ENCODE measurements around the gene KRT85.
"Not testable (repeated sequence)": the region's sequence is repeated elsewhere in the genome, so short reads cannot be mapped to it uniquely, and the experiment has no call there.

KRT85 gene

DNA sequence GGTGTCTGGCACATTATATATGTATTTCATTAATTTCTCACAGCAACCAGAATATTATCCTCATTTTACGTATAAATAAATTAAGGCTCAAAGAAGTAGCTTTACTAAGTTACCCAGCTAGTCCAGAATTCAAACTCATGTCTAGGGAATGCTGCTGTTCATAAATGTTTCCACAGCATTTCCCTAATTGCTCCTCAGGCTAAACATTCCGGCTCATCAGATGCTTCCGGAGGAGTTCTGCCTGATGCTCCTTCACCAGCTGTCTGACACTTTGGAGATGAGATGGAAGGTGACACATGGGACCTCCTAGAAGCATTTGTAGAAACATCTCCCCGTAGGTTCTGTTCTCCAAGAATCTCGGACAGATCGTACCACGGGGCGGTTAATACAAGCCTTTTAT lies 12.1 kb downstream of the KRT85 start:
- peak in 2 of 42 donors; percentile 4 to 7 for DNase-seq
- intact Hi-C loops (cut with DNase I), result no loop called here

DNA sequence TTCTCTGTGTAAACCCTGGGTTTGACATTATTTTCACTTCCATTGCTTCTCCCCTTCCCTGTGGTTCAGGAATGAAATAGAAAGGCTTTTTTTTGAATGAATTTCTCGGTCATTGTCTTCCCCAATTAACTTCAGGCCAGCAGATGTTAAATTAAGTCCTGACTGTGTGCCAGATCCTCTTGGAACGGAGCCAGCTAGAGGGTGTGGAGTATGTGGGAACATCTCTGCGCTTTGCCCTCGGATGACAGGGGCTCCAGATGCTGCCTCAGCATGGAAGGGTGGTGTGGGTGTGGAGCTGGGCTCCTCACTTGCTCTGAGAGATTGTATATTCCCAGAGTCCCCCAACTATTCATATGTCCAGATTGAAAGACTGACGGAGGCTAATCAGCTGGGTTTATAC lies 13.1 kb downstream of the KRT85 start:
- DNase-seq, result peak in 3 of 42 donors; percentile 23 to 30 (median 28)
- intact Hi-C loops (cut with DNase I), result no loop called here

DNA sequence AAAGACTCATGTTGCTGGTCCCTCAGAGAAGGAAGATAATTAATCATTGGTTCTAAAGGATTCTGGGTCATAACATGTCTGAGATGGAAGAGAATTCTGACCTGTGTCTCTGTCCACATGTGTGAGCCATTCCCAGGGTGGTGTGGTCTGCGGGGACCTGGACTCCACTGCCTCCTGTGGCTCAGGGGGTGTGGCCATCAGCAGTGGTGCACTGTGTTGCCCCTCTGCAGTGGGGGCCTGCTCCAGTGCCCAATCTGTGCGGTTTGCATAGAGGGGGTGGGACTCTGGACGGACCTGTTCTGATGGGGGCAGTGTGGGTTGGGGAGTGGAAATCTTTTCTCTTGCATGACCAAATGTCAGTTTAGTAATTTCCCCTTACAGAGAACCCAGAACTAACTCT lies 13.5 kb downstream of the KRT85 start:
- peak in 3 of 42 donors; percentile 1 to 27 (median 9) for DNase-seq
- intact Hi-C loops (cut with DNase I), result no loop called here

- intact Hi-C loops (cut with DNase I), result no loop called here
- peak in 2 of 42 donors; percentile 2 to 11 for DNase-seq
Measured at GRCh38 chr12:52352951-52353350, 14.3 kb downstream of the KRT85 start.

- DNase-seq, result peak; percentile 12 to 77 (median 52)
- intact Hi-C loops (cut with DNase I), result no loop called here
Measured at GRCh38 chr12:52351196-52352059, 15.9 kb downstream of the KRT85 start.

GRCh38 chr12:52350786-52351185 lies 16.5 kb downstream of the KRT85 start:
- peak in 3 of 42 donors; percentile 13 to 24 (median 20) for DNase-seq
- intact Hi-C loops (cut with DNase I), result no loop called here

- intact Hi-C loops (cut with DNase I), result no loop called here
- DNase-seq, result peak in 3 of 42 donors; percentile 4 to 34 (median 32)
Measured at GRCh38 chr12:52350021-52350620, 17.2 kb downstream of the KRT85 start.

GRCh38 chr12:52349196-52349595 lies 18.1 kb downstream of the KRT85 start:
- intact Hi-C loops (cut with DNase I), result no loop called here
- DNase-seq, result peak in 1 of 42 donors; percentile 1

GRCh38 chr12:52347551-52348510 lies 19.4 kb downstream of the KRT85 start:
- DNase-seq, result peak in 1 of 42 donors; percentile 19
- intact Hi-C loops (cut with DNase I), result no loop called here

- DNase-seq, result no peak
- intact Hi-C loops (cut with DNase I), result no loop called here
Measured at GRCh38 chr12:52347016-52347415, 20.3 kb downstream of the KRT85 start.

DNA sequence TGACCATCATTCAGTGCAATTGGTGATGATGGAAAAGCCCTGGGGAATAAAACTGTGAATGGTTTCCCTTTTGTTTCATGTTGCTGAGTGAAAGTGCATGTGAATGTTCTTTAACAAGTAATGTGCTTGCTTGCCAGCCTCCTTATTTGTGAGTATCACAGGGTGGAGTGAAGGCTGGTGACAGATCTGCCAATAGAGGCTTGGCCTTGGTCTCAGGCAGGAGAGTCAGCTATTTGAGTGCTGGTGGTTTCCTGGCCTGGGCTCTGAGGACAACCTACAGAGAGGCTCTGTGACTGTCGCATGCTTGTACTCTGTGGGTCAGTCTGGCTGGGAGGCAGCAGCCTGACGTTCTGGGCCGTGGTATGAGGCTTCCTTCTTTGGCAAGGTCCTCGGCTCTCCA lies 20.7 kb downstream of the KRT85 start:
- intact Hi-C loops (cut with DNase I), result no loop called here
- peak in 17 of 42 donors; percentile 9 to 59 (median 28) for DNase-seq

DNA sequence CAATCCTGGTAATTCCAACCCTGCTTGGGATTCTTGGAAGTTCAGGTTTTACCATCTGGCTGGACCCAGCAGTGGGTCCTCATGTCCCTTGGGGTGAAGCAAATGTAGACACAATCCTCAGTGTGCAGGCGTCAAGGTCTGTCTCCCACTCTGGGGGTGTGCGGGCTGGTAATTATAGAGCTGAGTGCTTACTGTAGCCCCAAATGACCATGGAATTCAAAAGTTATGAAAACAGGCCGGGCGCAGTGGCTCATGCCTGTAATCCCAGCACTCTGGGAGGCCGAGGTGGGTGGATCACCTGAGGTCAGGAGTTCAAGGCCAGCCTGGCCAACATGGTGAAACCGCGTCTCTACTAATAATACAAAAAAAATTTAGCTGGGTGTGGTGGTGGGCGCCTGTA lies 22.2 kb downstream of the KRT85 start:
- intact Hi-C loops (cut with DNase I), result not testable (repeated sequence)

GRCh38 chr12:52344111-52344510 lies 23.2 kb downstream of the KRT85 start:
- DNase-seq, result no peak

More for the DNA sequence above, 22.2 kb downstream of the KRT85 start:
- not testable (repeated sequence) for DNase-seq

GRCh38 chr12:52343550-52343949 lies 23.7 kb downstream of the KRT85 start:
- no peak for DNase-seq
- intact Hi-C loops (cut with DNase I), result no loop called here

More at GRCh38 chr12:52344111-52344510, 23.2 kb downstream of the KRT85 start:
- intact Hi-C loops (cut with DNase I), result no loop called here

DNA sequence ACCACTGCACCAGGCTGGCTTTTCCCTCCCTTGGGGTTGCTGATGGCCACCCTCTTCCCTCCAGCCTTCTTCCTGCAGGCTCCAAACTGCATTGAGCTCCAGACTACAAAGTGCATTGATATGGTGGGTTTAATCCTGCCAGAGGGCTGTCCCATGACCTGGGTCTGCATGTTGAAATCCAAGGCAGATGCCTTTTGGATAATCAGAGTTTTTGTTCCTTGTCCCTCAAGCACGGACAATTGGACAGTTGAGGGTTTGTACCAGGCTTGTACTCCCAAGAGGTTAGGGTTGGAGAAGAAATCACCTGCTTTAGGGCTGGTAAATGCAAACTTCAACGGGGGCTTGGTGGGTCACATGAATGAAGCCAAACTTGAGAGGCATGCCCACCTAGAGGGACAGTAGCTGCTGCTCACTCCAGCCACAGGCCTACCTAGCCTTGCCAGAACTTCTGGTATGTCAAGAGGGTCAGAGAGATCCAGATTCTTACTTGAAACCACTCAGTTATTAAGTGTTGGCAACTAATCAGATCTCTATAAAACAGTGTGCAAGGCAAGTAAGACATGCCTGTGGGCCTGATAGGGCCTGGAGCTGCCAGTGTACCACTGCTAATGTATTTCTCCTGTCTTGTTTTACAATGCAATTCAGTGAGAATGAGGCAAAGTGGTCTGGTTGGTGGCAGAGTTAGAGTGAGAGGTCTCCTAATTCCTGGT lies 24.3 kb downstream of the KRT85 start:
- DNase-seq, result no peak
- intact Hi-C loops (cut with DNase I), result no loop called here

GRCh38 chr12:52341066-52341580 lies 26.2 kb downstream of the KRT85 start:
- intact Hi-C loops (cut with DNase I), result no loop called here
- DNase-seq, result no peak

GRCh38 chr12:52338241-52338960 lies 28.9 kb downstream of the KRT85 start:
- no peak for DNase-seq
- intact Hi-C loops (cut with DNase I), result no loop called here

DNA sequence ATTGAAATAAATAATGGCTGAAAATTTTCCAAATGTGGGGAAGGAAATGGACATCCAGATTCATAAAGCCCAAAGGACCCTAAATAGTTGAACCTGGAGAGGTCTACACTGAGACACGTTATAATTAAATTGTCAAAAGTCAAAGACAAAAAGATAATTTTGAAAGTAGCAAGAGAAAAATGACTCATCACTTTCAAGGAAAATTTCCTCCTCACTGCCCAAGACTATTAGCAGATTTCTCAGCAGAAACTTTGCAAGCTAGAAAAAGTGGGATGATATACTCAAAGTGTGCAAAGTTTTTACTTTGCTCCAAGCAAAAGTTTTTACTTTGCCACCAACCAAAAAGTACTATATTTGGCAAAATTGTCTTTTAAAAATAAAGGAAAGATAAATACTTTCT lies 30.2 kb downstream of the KRT85 start:
- no peak for DNase-seq

More for the DNA sequence above, 30.2 kb downstream of the KRT85 start:
- intact Hi-C loops (cut with DNase I), result no loop called here
